RWPE2 (cell line): Measurements from ENCODE around the gene SLC40A1.

Experiments used
- ATAC-seq: fragments of 200-7000 bp; cut with Tn5 transposase; 3 replicates; pipeline ENCODE4 v1.9.1; 2021; ENCODE audit warnings: low read depth
- DNase-seq: peaks from one replicate; pipeline ENCODE4 v3.0.0-alpha.2; 2020; ENCODE audit warnings: low spot score
- H3K27ac ChIP-seq: fragments of 450-650 bp; 2 replicates; pipeline ENCODE4 v1.5.1; 2017; ENCODE audit warnings: mild to moderate bottlenecking; ENCODE audit not compliant: poor library complexity, severe bottlenecking
- H3K27me3 ChIP-seq: fragments of 250-450 bp; sonication (Bioruptor Pico); 2 replicates; pipeline ENCODE4 v1.5.1; 2021; ENCODE audit warnings: mild to moderate bottlenecking, moderate library complexity; ENCODE audit not compliant: insufficient read depth, poor library complexity, severe bottlenecking
- H3K36me3 ChIP-seq: fragments of 250-450 bp; sonication (Bioruptor Pico); 2 replicates; pipeline ENCODE4 v1.5.1; 2020; ENCODE audit warnings: low read depth, mild to moderate bottlenecking, moderate library complexity
- H3K4me1 ChIP-seq: fragments of 250-450 bp; sonication (Bioruptor Pico); 2 replicates; pipeline ENCODE4 v1.5.1; 2021; ENCODE audit warnings: mild to moderate bottlenecking, moderate library complexity; ENCODE audit not compliant: insufficient read depth, poor library complexity, severe bottlenecking
- H3K4me3 ChIP-seq: fragments of 250-450 bp; sonication (Bioruptor Pico); 2 replicates; pipeline ENCODE4 v1.5.1; 2021; ENCODE audit warnings: mild to moderate bottlenecking, moderate library complexity; ENCODE audit not compliant: severe bottlenecking
- H3K9me3 ChIP-seq: fragments of 250-450 bp; sonication (Bioruptor Pico); 2 replicates; pipeline ENCODE4 v1.5.1; 2021; ENCODE audit warnings: mild to moderate bottlenecking, moderate library complexity; ENCODE audit not compliant: severe bottlenecking
- CTCF ChIP-seq: fragments of 450-650 bp; IDR thresholded peaks from one replicate; pipeline ENCODE4 v1.5.1; 2017; ENCODE audit warnings: mild to moderate bottlenecking, moderate library complexity; ENCODE audit not compliant: poor library complexity, severe bottlenecking

SLC40A1 gene

GRCh38 chr2:189601043-189601442 is 20.5 kb upstream of the SLC40A1 start:
- Histone ChIP-seq H3K4me3 (no peak overlapping the region), H3K27me3 (no peaks in the 10 kb centered on the region), H3K4me1 (no peaks in the 10 kb centered on the region), H3K36me3 (no peaks in the 10 kb centered on the region), H3K27ac (no peak overlapping the region), H3K9me3 (no peaks in the 10 kb centered on the region)
- TF ChIP-seq CTCF, result no peak
- ATAC-seq (0 out of 3 replicates have a peak, but pooled peaks have one; percentile 52), DNase-seq (no peak)

GRCh38 chr2:189599245-189599644 is 18.7 kb upstream of the SLC40A1 start:
- Histone ChIP-seq H3K9me3 (no peaks in the 10 kb centered on the region), H3K4me3 (no peak overlapping the region), H3K27me3 (no peaks in the 10 kb centered on the region), H3K27ac (no peak overlapping the region), H3K4me1 (no peaks in the 10 kb centered on the region), H3K36me3 (no peaks in the 10 kb centered on the region)
- no peak for ATAC-seq
- TF ChIP-seq CTCF, result no peak
- no peak for DNase-seq

GRCh38 chr2:189595417-189595816 is 14.8 kb upstream of the SLC40A1 start:
- Histone ChIP-seq H3K27me3 (no peaks in the 10 kb centered on the region), H3K9me3 (no peaks in the 10 kb centered on the region), H3K4me3 (no peak overlapping the region), H3K4me1 (no peaks in the 10 kb centered on the region), H3K27ac (no peak overlapping the region), H3K36me3 (no peaks in the 10 kb centered on the region)
- TF ChIP-seq CTCF, result no peak
- no peak for ATAC-seq
- DNase-seq, result no peak

- no peaks in the 10 kb centered on the region for H3K4me1 ChIP-seq
- no peak overlapping the region for H3K4me3 ChIP-seq
- ATAC-seq, result no peak
- no peaks in the 10 kb centered on the region for H3K9me3 ChIP-seq
- H3K27ac ChIP-seq, result no peak overlapping the region
- no peaks in the 10 kb centered on the region for H3K27me3 ChIP-seq
- DNase-seq, result no peak
- H3K36me3 ChIP-seq, result no peaks in the 10 kb centered on the region
- no peak for TF ChIP-seq CTCF
These were observed 13.7 kb upstream of the SLC40A1 start for GRCh38 chr2:189594305-189594704.

GRCh38 chr2:189593115-189593514 is 12.5 kb upstream of the SLC40A1 start:
- Histone ChIP-seq H3K4me1 (no peaks in the 10 kb centered on the region), H3K4me3 (no peak overlapping the region), H3K36me3 (no peaks in the 10 kb centered on the region), H3K27ac (no peak overlapping the region), H3K9me3 (no peaks in the 10 kb centered on the region), H3K27me3 (no peaks in the 10 kb centered on the region)
- DNase-seq, result no peak
- no peak for ATAC-seq
- no peak for TF ChIP-seq CTCF
